GM12878 (cell line): ENCODE results near the gene PRSS2. TPM values are rescaled to one million over a fixed set of nuclear protein-coding genes. Genes with fewer than 3 reads are reported as not detected.

Source experiments
- ATAC-seq: fragments of 200-7000 bp; cut with Tn5 transposase; 3 replicates; pipeline ENCODE4 v1.9.1; 2020; ENCODE audit warnings: mild to moderate bottlenecking, moderate library complexity
- BruUV-seq: library from RNA; stranded (reverse); fragments of 400-500 nt; replicated peaks from 2 replicates; lab custom pipeline; 2021; lab: Mats Ljungman, UMichigan
- CTCF ChIA-PET: fragments of 300-600 bp; sonication (Branson Sonifier 250); formaldehyde crosslinking; extraction: SDS; loops from one replicate; lab custom pipeline; 2021; ENCODE audit warnings: inconsistent platforms; lab: Yijun Ruan, JAX
- POLR2A ChIA-PET: fragments of 350-600 bp; formaldehyde crosslinking; extraction: SDS; loops from one replicate; lab custom pipeline; 2021; ENCODE audit warnings: inconsistent platforms; lab: Charles Lee
- RAD21 ChIA-PET: fragments of 300-600 bp; sonication (Branson Sonifier 250); formaldehyde crosslinking; loops from one replicate; lab custom pipeline; 2023; ENCODE audit warnings: antibody characterized with exemption; ENCODE audit not compliant: unreplicated experiment; lab: Charles Lee
- SMC1A ChIA-PET: fragments of 300-600 bp; sonication (Branson Sonifier 250); formaldehyde crosslinking; loops from one replicate; lab custom pipeline; 2023; ENCODE audit not compliant: unreplicated experiment, uncharacterized antibody; lab: Charles Lee
- DNase-seq: peaks from one replicate; pipeline ENCODE4 v3.0.0-alpha.2; 2011; ENCODE audit warnings: low read depth, low spot score
- FAIRE-seq: peaks from 3 replicates; lab custom pipeline; 2011; peaks lifted over from hg19 to GRCh38; lab: Jason Lieb, UNC
- H2AFZ ChIP-seq: 2 replicates; pipeline ENCODE4 v1.6.0; 2011; ENCODE audit warnings: low read depth, low read length, control low read depth; ENCODE audit not compliant: control insufficient read depth
- H3K27ac ChIP-seq: 2 replicates; pipeline ENCODE4 v1.5.1; 2011; ENCODE audit warnings: control low read depth; ENCODE audit not compliant: control insufficient read depth, insufficient read depth
- H3K27me3 ChIP-seq, 2 experiments: replicated peaks in 1 of 2; 2 replicates each; pipeline versions ENCODE4 v1.6.0 to v1.6.1; 2011; ENCODE audit warnings: low read length in 1 of 2; ENCODE audit not compliant: control insufficient read depth in 2 of 2, insufficient read depth in 2 of 2
- H3K36me3 ChIP-seq, 2 experiments: 2 replicates each; pipeline ENCODE4 v1.5.1; 2011; ENCODE audit warnings: low read length in 1 of 2; ENCODE audit not compliant: control insufficient read depth in 2 of 2, insufficient read depth in 2 of 2
- H3K4me1 ChIP-seq: 2 replicates; pipeline ENCODE4 v1.6.1; 2011; ENCODE audit warnings: mild to moderate bottlenecking, low read length, moderate library complexity, mixed read lengths; ENCODE audit not compliant: control insufficient read depth, insufficient read depth
- H3K4me2 ChIP-seq: 2 replicates; pipeline ENCODE4 v1.6.0; 2011; ENCODE audit warnings: control low read depth; ENCODE audit not compliant: control insufficient read depth, insufficient read depth
- H3K4me3 ChIP-seq: fragments of 200-600 bp; sonication (generic); 2 replicates; pipeline ENCODE4 v1.5.1; 2016
- H3K79me2 ChIP-seq: 2 replicates; pipeline ENCODE4 v1.6.0; 2011; ENCODE audit warnings: low read length; ENCODE audit not compliant: control insufficient read depth, insufficient read depth
- H3K9ac ChIP-seq: 2 replicates; pipeline ENCODE4 v1.8.0; 2011; ENCODE audit warnings: low read length, control low read depth, mixed read lengths; ENCODE audit not compliant: control insufficient read depth, insufficient read depth
- H3K9me3 ChIP-seq: replicated peaks from 3 replicates; pipeline ENCODE4 v1.5.1; 2011; ENCODE audit warnings: mild to moderate bottlenecking, low read length; ENCODE audit not compliant: control insufficient read depth, insufficient read depth
- H4K20me1 ChIP-seq: 2 replicates; pipeline ENCODE4 v1.6.0; 2011; ENCODE audit not compliant: control insufficient read depth, insufficient read depth
- NFYA ChIP-seq: IDR thresholded peaks from 2 replicates; pipeline ENCODE4 v1.6.1; 2011; ENCODE audit warnings: low read depth, mild to moderate bottlenecking, low read length, improper control_type of control experiment, borderline replicate concordance
- ZNF384 ChIP-seq: IDR thresholded peaks from 2 replicates; pipeline ENCODE4 v1.6.1; 2012; ENCODE audit warnings: low read depth, mild to moderate bottlenecking, low read length, improper control_type of control experiment, borderline replicate concordance
- WGBS: methylation state at CpG from one replicate; pipeline ENCODE4 v1.1.6; 2016; ENCODE audit warnings: low lambda C conversion rate; ENCODE audit not compliant: insufficient replicate concordance, insufficient coverage; ENCODE audit errors: missing lambda C conversion rate; 5-methylcytosine and 5-hydroxymethylcytosine counted together
- in situ Hi-C: fragments of 300-500 bp; cut with MboI; formaldehyde crosslinking; loops from 9 replicates; pipeline ENCODE4 v1.14.3; 2018; ENCODE audit warnings: mixed read lengths
- intact Hi-C: fragments of 100-400 bp; cut with micrococcal nuclease; formaldehyde crosslinking; loops from one replicate; pipeline ENCODE4 v1.14.2; 2022; ENCODE audit not compliant: unreplicated experiment
- polyA plus RNA-seq, 11 experiments: library from polyadenylated mRNA; depleted of rRNA in 4 of 11; unstranded in 6 of 11; stranded (reverse) in 5 of 11; fragments of >200 nt; fragmentation: Nextera tagmentation in 4 of 11; fragmentation: Illumina TruSeq in 1 of 11; extraction: Ambion mirVana in 4 of 11; extraction: Trizol in 1 of 11; gene quantifications; 1 replicate in 1 of 11; 2 replicates in 10 of 11; pipeline versions ENCODE4 v1.2.1 to v1.2.3, GENCODE V29; 2011 to 2016; ENCODE audit warnings: inconsistent platforms in 2 of 11, missing spikeins in 2 of 11, low read depth in 1 of 11
- total RNA-seq, 4 experiments: library from RNA; depleted of rRNA in 3 of 4; stranded (reverse); fragments of >200 nt in 3 of 4; fragmentation: Illumina TruSeq in 1 of 4; extraction: Trizol in 1 of 4; gene quantifications; 2 replicates each; pipeline versions ENCODE4 v1.2.1 to v1.2.3, GENCODE V29; 2013 to 2021
- TF ChIP-seq, protein P1 (sequence below): fragments of 450-650 bp; IDR thresholded peaks from 2 replicates; pipeline ENCODE4 v1.6.1; 2017; ENCODE audit warnings: low read depth, mild to moderate bottlenecking, moderate library complexity
- TF ChIP-seq, protein P2 (sequence below): IDR thresholded peaks from 2 replicates; pipeline ENCODE4 v1.6.1; 2011; ENCODE audit warnings: low read depth, mild to moderate bottlenecking, low read length, moderate library complexity, borderline replicate concordance; ENCODE audit errors: extremely low read depth
- TF ChIP-seq, protein P3 (sequence below): IDR thresholded peaks from 2 replicates; pipeline ENCODE4 v1.6.1; 2012; ENCODE audit warnings: low read depth, low read length, improper control_type of control experiment

PRSS2 gene
- total and polyA plus RNA-seq, 10 of the 15 experiments (the other 5 are each of a cell fraction or from before 2014, with no cell fraction given): 0.21 to 28.8 (median 0.41) TPM; not detected in 7

DNA sequence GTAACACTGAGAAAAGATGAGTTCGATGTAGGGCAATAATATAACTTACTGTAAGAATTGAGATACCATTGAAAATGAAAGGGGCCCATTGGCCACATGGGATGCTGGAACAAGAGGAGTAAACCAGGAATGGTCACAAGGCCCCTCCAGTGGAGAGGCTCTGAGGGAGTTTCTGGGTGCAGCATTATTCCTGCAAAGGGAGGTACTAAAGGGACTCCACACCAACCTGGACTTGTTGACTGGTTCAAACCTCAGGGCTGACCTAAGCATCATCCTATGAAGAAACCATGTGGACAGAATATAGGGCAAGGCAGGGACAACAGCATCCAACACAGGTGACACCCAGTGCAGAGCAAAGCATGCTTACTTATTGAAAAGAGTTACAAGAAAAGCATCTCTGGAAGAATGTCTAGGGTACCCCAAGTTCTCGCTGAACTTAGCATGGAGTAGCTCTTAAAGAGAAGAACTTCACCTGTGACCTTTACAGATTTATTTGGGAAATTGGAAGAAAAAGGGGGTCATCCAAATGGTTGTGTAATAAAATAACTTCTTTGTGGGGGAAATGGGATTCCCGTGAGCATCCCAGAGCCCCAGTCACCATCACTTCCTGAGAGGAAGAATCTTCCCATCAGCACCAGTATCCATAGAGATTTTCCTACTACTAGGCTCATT lies 34.7 kb downstream of the PRSS2 start:
- ChIA-PET CTCF (interaction anchor here (28.6 kb wide), 1 partner anchor 17 kb away, joined by 1055 read pairs; no protein-coding TSS in a partner anchor), SMC1A (interaction anchor here (9.8 to 12.9 kb wide), 2 partner anchors 17 to 92 kb away, joined by 205 to 786 read pairs; no protein-coding TSS in a partner anchor), RAD21 (interaction anchor here (13.5 kb wide), 1 partner anchor 15 kb away, joined by 813 read pairs; no protein-coding TSS in a partner anchor), POLR2A (interaction anchor here (0.9 to 15.3 kb wide), 3 partner anchors 13 to 27 kb away, joined by 4 to 325 read pairs (median 5); no protein-coding TSS in a partner anchor)
- H2AFZ ChIP-seq: no peak overlapping the region
- no TSS peak for BruUV-seq
- in situ Hi-C loops: loop anchor here (10.0 kb wide), 1 partner anchor 1241 kb away; no protein-coding TSS in a partner anchor
- no peak overlapping the region for H3K4me2 ChIP-seq
- H3K4me3 ChIP-seq: no peak overlapping the region
- intact Hi-C loops: no loop called here
- peaks cover 51% of the 10 kb centered on the region for H3K4me1 ChIP-seq
- no peak for DNase-seq
- no peak for FAIRE-seq
- no peak for ATAC-seq
- no peaks in the 10 kb centered on the region for H3K27me3 ChIP-seq
- no peak overlapping the region for H3K9ac ChIP-seq
- no peak for TF ChIP-seq ZNF384
- TF ChIP-seq, protein P1, sequence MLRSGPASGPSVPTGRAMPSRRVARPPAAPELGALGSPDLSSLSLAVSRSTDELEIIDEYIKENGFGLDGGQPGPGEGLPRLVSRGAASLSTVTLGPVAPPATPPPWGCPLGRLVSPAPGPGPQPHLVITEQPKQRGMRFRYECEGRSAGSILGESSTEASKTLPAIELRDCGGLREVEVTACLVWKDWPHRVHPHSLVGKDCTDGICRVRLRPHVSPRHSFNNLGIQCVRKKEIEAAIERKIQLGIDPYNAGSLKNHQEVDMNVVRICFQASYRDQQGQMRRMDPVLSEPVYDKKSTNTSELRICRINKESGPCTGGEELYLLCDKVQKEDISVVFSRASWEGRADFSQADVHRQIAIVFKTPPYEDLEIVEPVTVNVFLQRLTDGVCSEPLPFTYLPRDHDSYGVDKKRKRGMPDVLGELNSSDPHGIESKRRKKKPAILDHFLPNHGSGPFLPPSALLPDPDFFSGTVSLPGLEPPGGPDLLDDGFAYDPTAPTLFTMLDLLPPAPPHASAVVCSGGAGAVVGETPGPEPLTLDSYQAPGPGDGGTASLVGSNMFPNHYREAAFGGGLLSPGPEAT: no peak
- TF ChIP-seq, protein P2, sequence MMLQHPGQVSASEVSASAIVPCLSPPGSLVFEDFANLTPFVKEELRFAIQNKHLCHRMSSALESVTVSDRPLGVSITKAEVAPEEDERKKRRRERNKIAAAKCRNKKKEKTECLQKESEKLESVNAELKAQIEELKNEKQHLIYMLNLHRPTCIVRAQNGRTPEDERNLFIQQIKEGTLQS: no peak
- TF ChIP-seq, protein P3, sequence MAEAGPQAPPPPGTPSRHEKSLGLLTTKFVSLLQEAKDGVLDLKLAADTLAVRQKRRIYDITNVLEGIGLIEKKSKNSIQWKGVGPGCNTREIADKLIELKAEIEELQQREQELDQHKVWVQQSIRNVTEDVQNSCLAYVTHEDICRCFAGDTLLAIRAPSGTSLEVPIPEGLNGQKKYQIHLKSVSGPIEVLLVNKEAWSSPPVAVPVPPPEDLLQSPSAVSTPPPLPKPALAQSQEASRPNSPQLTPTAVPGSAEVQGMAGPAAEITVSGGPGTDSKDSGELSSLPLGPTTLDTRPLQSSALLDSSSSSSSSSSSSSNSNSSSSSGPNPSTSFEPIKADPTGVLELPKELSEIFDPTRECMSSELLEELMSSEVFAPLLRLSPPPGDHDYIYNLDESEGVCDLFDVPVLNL: no peak
- TF ChIP-seq NFYA: no peak
- no peaks in the 10 kb centered on the region for H3K9me3 ChIP-seq
- no peaks in the 10 kb centered on the region for H3K79me2 ChIP-seq
- 97% methylated on average over 3 of the region's 3 CpGs for WGBS
- no peak overlapping the region; the same call in 1 of the 2 replicates for H3K27ac ChIP-seq
- H4K20me1 ChIP-seq: no peaks in the 10 kb centered on the region
- H3K36me3 ChIP-seq: peaks cover 0 to 2% of the 10 kb centered on the region in 2 experiments; a peak in 2 of 4 replicates
